Liver (tissue), 3 donors: ENCODE results near the gene LRFN5.

ENCODE experiments used
- CTCF ChIP-seq: fragments of 150-350 bp; IDR thresholded peaks from 2 replicates; pipeline ENCODE4 v1.5.1; 2017; ENCODE audit warnings: improper control_type of control experiment, low read depth, low read length; ENCODE audit not compliant: missing input control
- HNF4G ChIP-seq: IDR thresholded peaks from 2 replicates; pipeline ENCODE4 v1.6.1; 2016; ENCODE audit warnings: antibody characterized with exemption
- JUND ChIP-seq, 2 donors: IDR thresholded peaks; 2 replicates each; pipeline ENCODE4 v1.6.1; 2016; ENCODE audit warnings: antibody characterized with exemption in 2 of 2
- MAX ChIP-seq: IDR thresholded peaks from 2 replicates; pipeline ENCODE4 v1.6.1; 2016; ENCODE audit warnings: antibody characterized with exemption
- RAD21 ChIP-seq, 2 donors: IDR thresholded peaks; 2 replicates each; pipeline ENCODE4 v1.6.1; 2016; ENCODE audit warnings: antibody characterized with exemption in 2 of 2, mild to moderate bottlenecking in 2 of 2
- REST ChIP-seq: IDR thresholded peaks from 2 replicates; pipeline ENCODE4 v1.6.1; 2016; ENCODE audit warnings: antibody characterized with exemption, mild to moderate bottlenecking
- SP1 ChIP-seq: IDR thresholded peaks from 2 replicates; pipeline ENCODE4 v1.6.1; 2018; ENCODE audit warnings: antibody characterized with exemption, mild to moderate bottlenecking
- TAF1 ChIP-seq: conservative IDR thresholded peaks from 2 replicates; pipeline ENCODE4 v1.6.1; 2016; ENCODE audit warnings: antibody characterized with exemption, mild to moderate bottlenecking
- YY1 ChIP-seq: IDR thresholded peaks from 2 replicates; pipeline ENCODE4 v1.6.1; 2016; ENCODE audit warnings: antibody characterized with exemption, mild to moderate bottlenecking
- ZBTB33 ChIP-seq: IDR thresholded peaks from 2 replicates; pipeline ENCODE4 v1.6.1; 2016; ENCODE audit warnings: antibody characterized with exemption
- donor health status: healthy.
- donor health status: healthy.

GRCh38 chr14:41783403-41783802, 176.7 kb downstream of the LRFN5 start:
- no peak for TF ChIP-seq CTCF
- TF ChIP-seq YY1: no peak
- no peak for TF ChIP-seq REST
- TF ChIP-seq MAX: no peak
- TF ChIP-seq RAD21 (IDR thresholded peaks at IDR 0.05): no peak
- TF ChIP-seq JUND (IDR thresholded peaks at IDR 0.05): no peak
- TF ChIP-seq HNF4G: no peak
- no peak for TF ChIP-seq ZBTB33
- TF ChIP-seq TAF1: no peak
- no peak for TF ChIP-seq SP1
